HUES6 (cell line): Measurements from ENCODE around the gene KIAA0825.

Experiments
- H3K27ac ChIP-seq: 2 replicates; pipeline ENCODE4 v1.7.0; 2013; ENCODE audit warnings: low read depth, mild to moderate bottlenecking, low read length, inconsistent platforms
- H3K27me3 ChIP-seq: 2 replicates; pipeline ENCODE4 v1.6.1; 2013; ENCODE audit warnings: low read length; ENCODE audit not compliant: control insufficient read depth, insufficient read depth
- H3K36me3 ChIP-seq: 2 replicates; pipeline ENCODE4 v1.6.1; 2013; ENCODE audit warnings: low read length; ENCODE audit not compliant: control insufficient read depth, insufficient read depth
- H3K4me1 ChIP-seq: 2 replicates; pipeline ENCODE4 v1.6.1; 2013; ENCODE audit warnings: low read length; ENCODE audit not compliant: control insufficient read depth, insufficient read depth
- H3K4me3 ChIP-seq: 2 replicates; pipeline ENCODE4 v1.5.1; 2013; ENCODE audit warnings: low read depth, low read length
- H3K9ac ChIP-seq: one replicate; pipeline ENCODE4 v1.6.1; 2013; ENCODE audit warnings: mild to moderate bottlenecking, low read length
- H3K9me3 ChIP-seq: 2 replicates; pipeline ENCODE4 v1.6.1; 2013; ENCODE audit warnings: low read depth, low read length; ENCODE audit not compliant: control insufficient read depth, insufficient read depth

The KIAA0825 gene

DNA sequence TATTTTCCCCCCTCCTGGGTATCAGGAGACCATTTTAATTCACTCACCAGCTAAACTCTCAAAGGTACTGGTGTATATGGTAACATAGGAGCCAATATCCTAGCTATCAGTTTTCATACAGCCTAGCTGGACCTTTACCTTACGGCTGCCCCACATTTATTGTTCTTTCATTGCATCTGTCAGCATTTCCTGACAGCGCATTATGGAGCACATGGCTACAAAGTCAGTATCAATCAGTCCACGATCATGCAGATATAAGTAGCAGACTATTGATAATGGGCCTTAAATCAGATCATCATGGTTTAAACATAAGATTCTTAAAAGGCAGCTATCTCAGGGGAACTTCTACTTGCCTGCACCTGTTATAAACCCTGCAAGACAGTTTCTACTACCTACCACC, 304.7 kb downstream of the KIAA0825 start:
- Histone ChIP-seq H3K4me3 (no peak overlapping the region), H3K9ac (no peak overlapping the region), H3K36me3 (peaks cover 7% of the 10 kb centered on the region; the same call in 1 of the 2 replicates), H3K4me1 (peaks cover 3% of the 10 kb centered on the region; the same call in 1 of the 2 replicates), H3K27me3 (no peaks in the 10 kb centered on the region), H3K9me3 (no peaks in the 10 kb centered on the region), H3K27ac (no peak overlapping the region)

- H3K9ac ChIP-seq = no peak overlapping the region
- no peak overlapping the region for H3K27ac ChIP-seq
- H3K9me3 ChIP-seq = no peaks in the 10 kb centered on the region
- no peaks in the 10 kb centered on the region for H3K27me3 ChIP-seq
- H3K4me1 ChIP-seq = peaks cover 3% of the 10 kb centered on the region; the same call in 1 of the 2 replicates
- peaks cover 7% of the 10 kb centered on the region; the same call in 1 of the 2 replicates for H3K36me3 ChIP-seq
- no peak overlapping the region for H3K4me3 ChIP-seq
Measured at GRCh38 chr5:94313188-94313587, 305.2 kb downstream of the KIAA0825 start.

GRCh38 chr5:94312298-94312697, 306.1 kb downstream of the KIAA0825 start:
- no peak overlapping the region for H3K9ac ChIP-seq
- H3K27ac ChIP-seq = no peak overlapping the region

DNA sequence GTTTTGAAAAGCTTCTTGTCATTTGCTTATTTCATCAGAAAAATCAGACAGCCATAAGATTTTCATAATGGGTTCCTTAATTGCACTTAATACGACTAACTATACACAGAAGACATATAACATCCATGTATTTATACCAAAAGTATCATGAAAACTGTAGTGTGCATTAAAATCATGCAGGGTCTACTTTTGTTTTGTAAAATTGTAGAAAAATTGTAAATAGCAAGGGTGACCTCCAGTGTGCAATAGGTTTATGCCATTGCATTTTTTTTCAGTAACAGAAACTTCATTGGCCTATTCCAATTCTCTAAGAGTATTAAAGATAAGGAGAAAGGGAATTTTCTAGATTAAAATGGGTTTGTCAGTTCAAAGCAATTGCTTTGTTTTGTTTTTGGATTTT, 307.6 kb downstream of the KIAA0825 start:
- H3K27me3 ChIP-seq = no peaks in the 10 kb centered on the region
- no peaks in the 10 kb centered on the region for H3K9me3 ChIP-seq
- no peak overlapping the region for H3K4me3 ChIP-seq
- no peak overlapping the region for H3K27ac ChIP-seq
- no peak overlapping the region for H3K9ac ChIP-seq
- peaks cover 7% of the 10 kb centered on the region; the same call in 1 of the 2 replicates for H3K36me3 ChIP-seq
- H3K4me1 ChIP-seq = no peaks in the 10 kb centered on the region; the same call in 1 of the 2 replicates

More at GRCh38 chr5:94312298-94312697, 306.1 kb downstream of the KIAA0825 start:
- Histone ChIP-seq H3K4me1 (peaks cover 3% of the 10 kb centered on the region; the same call in 1 of the 2 replicates), H3K36me3 (peaks cover 7% of the 10 kb centered on the region; the same call in 1 of the 2 replicates), H3K27me3 (no peaks in the 10 kb centered on the region), H3K4me3 (no peak overlapping the region), H3K9me3 (no peaks in the 10 kb centered on the region)

- Histone ChIP-seq H3K9ac (no peak overlapping the region), H3K27ac (no peak overlapping the region), H3K36me3 (peaks cover 7% of the 10 kb centered on the region; the same call in 1 of the 2 replicates), H3K9me3 (no peaks in the 10 kb centered on the region), H3K4me3 (no peak overlapping the region), H3K4me1 (no peaks in the 10 kb centered on the region; the same call in 1 of the 2 replicates), H3K27me3 (no peaks in the 10 kb centered on the region)
Measured at GRCh38 chr5:94309141-94309540, 309.3 kb downstream of the KIAA0825 start.

- Histone ChIP-seq H3K4me3 (no peak overlapping the region), H3K9me3 (no peaks in the 10 kb centered on the region), H3K4me1 (no peaks in the 10 kb centered on the region; the same call in 1 of the 2 replicates), H3K27me3 (no peaks in the 10 kb centered on the region), H3K27ac (no peak overlapping the region), H3K36me3 (peaks cover 7% of the 10 kb centered on the region; the same call in 1 of the 2 replicates), H3K9ac (no peak overlapping the region)
Measured at GRCh38 chr5:94308442-94308841, 310.0 kb downstream of the KIAA0825 start.

DNA sequence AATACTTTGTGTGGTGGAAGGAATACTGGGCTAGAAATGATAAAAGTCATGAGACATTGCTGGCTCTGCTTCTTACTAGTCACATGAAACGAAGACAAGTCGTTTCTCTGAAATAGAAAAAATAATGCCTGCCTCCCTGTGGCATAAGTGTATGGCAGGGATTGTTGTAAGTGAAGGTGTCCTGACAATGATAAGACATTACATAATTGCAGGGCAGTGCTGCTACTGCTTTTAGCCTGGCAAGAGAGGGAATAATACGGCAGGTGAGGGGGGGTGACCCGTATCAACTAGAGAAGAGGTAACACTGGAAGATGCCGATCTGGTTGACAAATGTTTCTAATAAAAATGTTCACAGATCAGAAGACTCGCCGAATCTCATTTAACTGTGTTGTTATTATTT, 314.3 kb downstream of the KIAA0825 start:
- Histone ChIP-seq H3K36me3 (peaks cover 11% of the 10 kb centered on the region; the same call in 1 of the 2 replicates), H3K9ac (no peak overlapping the region), H3K4me3 (no peak overlapping the region), H3K27me3 (no peaks in the 10 kb centered on the region), H3K4me1 (no peaks in the 10 kb centered on the region), H3K9me3 (no peaks in the 10 kb centered on the region), H3K27ac (no peak overlapping the region)

DNA sequence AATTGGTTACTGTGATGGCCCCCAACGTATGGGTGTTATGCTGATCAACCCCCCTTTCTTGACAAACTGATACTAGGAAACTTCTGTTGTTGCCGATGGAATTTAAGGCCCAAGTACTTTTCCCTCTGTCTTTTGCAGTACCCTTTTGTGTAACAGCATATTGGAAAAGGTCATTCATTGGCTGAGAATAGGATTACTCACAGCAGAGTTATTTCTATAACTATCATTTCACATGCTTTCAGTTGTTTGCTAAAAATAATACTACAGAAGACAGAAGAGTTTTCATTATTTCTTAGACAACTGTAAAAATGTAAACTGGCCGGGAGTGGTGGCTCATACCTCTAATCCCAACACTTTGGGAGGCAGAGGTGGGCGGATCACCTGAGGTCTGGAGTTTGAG, 329.5 kb downstream of the KIAA0825 start:
- H3K27ac ChIP-seq = no peak overlapping the region
- H3K4me3 ChIP-seq = no peak overlapping the region
- H3K4me1 ChIP-seq = 0 out of 2 replicates have a peak, but pooled peaks cover 2% of the 10 kb centered on the region
- H3K27me3 ChIP-seq = no peaks in the 10 kb centered on the region
- peaks cover 8% of the 10 kb centered on the region; the same call in 1 of the 2 replicates for H3K9me3 ChIP-seq
- H3K36me3 ChIP-seq = 0 out of 2 replicates have a peak, but pooled peaks cover 4% of the 10 kb centered on the region
- no peak overlapping the region for H3K9ac ChIP-seq

- Histone ChIP-seq H3K27me3 (no peaks in the 10 kb centered on the region), H3K27ac (no peak overlapping the region), H3K4me3 (no peak overlapping the region), H3K36me3 (peaks cover 4% of the 10 kb centered on the region; the same call in 1 of the 2 replicates), H3K9me3 (no peaks in the 10 kb centered on the region), H3K9ac (no peak overlapping the region), H3K4me1 (peaks cover 10% of the 10 kb centered on the region)
Measured at GRCh38 chr5:94285984-94286383, 332.4 kb downstream of the KIAA0825 start.

DNA sequence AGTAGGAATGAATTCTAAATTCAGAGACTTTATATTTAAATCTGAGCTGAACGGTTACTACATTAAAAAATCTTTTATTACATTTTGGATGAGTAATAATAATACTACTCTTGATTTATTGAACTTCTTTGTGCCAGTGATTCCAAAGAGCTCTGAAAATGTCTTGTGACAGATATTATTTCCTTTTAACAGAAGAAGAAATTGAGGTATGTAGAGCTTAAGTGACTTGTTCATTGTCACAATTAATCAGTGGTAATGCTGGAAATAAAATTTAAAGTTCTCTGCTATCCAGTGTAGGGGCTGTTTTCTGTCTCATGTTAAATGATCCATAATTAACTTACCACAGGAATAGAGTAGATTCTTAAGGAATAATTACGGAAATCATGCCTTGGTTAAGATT, 335.3 kb downstream of the KIAA0825 start:
- Histone ChIP-seq H3K9ac (no peak overlapping the region), H3K27me3 (no peaks in the 10 kb centered on the region), H3K36me3 (no peaks in the 10 kb centered on the region; the same call in 1 of the 2 replicates), H3K9me3 (no peaks in the 10 kb centered on the region), H3K27ac (no peak overlapping the region), H3K4me3 (no peak overlapping the region), H3K4me1 (peaks cover 10% of the 10 kb centered on the region)

DNA sequence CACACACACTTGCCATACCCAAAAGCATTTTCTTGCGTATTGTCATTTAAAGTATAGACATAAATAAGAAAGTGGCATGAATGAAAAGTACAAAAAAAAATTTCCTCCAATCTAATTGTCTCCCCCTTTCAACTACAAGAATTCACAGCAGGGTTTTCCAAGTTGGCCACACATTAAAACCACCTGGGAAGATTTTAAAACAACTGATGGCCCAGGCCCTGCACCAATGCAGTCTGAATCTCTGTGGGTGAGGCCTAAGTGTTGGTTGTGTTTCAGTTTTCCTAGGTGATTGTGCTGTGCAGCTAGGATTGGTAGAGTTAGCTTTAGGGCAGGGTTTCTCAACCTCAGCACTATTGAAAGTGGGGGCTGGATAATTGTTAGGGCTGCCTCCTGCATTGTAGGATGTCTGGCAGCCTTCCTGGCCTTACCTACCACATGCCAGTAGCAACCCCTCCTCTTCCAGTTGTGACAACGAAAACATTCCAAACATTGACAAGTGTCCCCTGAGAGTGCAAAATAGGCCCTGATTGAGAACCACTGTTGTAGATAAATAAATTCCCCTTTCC, 337.1 kb downstream of the KIAA0825 start:
- Histone ChIP-seq H3K27me3 (no peaks in the 10 kb centered on the region), H3K27ac (no peak overlapping the region), H3K9ac (no peak overlapping the region)

More for the DNA sequence above, 337.1 kb downstream of the KIAA0825 start:
- no peak overlapping the region for H3K4me3 ChIP-seq
- H3K36me3 ChIP-seq = no peaks in the 10 kb centered on the region; the same call in 1 of the 2 replicates
- H3K9me3 ChIP-seq = no peaks in the 10 kb centered on the region
- H3K4me1 ChIP-seq = peaks cover 10% of the 10 kb centered on the region
